HK-2 (cell line): ENCODE data around the gene OR6J1.
"Not testable (repeated sequence)": the region's sequence is repeated elsewhere in the genome, so short reads cannot be mapped to it uniquely, and the experiment has no call there.

Experiments
- DNase-seq: peaks from one replicate; pipeline ENCODE4 v3.0.0-alpha.2; 2018; ENCODE audit not compliant: unreplicated experiment

The OR6J1 gene

DNA sequence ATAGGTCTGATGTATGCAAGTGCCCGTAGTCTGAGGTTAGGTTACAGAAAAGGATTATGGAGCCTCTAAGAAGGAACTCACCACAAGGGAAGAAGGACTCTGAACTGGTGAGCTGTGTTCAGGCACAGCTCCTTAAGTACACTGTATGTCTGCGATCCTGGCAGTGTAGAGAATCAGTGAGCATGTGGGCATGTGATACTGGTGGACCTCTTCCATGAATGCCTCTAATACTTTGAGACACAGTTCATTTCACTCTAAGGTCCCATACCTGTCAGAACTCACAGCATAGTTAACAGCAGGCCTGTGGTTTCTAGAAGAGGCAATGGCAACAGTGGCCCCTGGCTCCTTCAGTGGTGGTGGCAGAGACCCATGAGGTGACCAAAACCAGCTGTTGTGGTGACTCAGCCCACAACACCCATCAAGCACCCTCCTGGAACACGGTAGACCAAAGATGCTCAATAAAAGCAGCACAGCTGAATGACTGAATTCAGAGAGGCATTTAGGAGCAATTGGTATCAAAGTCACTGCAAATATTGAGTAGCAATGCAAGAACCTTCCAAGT, 6.9 kb upstream of the OR6J1 start:
- peak; percentile 24 for DNase-seq

DNA sequence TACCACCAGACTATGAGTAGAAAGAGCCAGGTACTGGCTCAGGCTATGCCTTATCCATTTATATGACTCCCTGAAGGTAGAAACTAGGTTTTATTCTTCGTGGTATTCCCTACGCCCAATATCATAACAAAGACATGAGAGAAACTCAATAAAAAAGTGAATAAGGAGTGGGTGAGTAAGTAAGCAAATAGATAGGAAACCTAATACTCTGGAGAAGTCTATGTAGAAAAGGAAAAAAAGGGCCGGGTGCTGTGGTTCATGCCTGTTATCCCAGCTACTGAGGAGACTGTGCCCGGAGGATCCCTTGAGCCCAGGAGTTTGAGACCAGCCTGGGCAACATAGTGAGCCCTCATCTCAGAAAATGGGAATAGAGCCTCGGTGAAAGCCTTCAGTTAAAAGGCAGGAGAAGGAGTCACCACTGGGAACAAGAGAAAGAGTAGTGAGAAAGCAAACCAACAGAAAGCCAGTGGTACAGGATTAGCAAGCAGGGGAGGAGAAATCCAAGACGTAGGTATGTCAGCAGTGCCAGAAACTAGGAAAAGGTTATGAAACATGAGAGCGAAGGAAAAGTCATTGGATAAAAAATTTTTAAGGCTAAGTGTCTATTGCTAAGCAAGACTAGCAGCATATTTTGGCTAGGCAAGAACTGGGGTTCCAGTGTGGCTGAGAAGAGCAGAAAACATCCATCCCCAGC, 6.0 kb upstream of the OR6J1 start:
- DNase-seq = no peak

DNA sequence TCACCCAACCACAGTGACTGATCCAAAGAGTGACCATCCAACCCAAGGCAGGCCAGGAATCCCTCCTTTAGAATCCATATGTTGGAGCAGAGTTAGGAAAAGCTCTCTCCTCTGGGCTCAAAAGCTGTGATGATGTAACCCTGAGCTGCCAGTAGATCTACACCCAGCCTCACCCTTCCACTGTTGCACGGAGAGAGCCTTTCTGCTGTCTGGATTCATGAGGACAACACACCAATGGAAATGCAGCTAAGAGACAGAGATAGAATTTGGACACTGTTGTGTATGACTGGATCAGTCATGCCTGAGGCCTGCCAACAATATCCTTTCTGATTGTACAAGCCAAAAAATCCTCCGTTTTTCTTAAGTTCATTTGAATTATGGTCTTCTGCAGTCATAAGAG, 4.4 kb upstream of the OR6J1 start:
- no peak for DNase-seq

DNA sequence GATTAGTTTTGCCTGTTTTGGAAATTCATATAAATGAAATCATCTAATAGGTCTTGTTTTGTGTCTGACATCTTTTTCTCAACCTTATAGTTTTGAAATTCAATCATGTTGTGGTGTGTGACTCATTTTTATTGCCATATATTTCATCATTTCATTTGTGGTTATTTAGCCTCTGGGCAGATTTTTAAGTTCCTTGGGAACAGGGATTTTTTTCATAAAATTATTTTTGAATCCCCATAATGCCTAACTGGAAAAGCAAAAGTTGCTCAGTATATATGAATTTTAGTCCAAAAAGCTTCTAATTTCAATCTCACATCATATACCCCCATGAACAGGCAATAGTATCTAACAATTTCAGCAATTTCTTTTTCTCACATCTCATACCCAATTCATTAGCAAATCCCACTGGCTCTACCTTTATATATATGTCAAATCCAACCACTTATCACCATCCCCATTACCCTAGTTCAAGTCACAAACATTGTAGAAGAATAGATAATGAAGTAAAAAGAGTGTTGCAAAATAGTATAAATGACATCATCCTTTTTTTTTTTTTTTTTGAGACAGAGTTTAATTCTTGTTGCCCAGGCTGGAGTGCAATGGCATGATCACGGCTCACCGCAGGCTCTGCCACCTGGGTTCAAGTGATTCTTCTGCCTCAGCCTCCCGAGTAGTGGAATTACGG, 2.6 kb upstream of the OR6J1 start:
- no peak for DNase-seq

DNA sequence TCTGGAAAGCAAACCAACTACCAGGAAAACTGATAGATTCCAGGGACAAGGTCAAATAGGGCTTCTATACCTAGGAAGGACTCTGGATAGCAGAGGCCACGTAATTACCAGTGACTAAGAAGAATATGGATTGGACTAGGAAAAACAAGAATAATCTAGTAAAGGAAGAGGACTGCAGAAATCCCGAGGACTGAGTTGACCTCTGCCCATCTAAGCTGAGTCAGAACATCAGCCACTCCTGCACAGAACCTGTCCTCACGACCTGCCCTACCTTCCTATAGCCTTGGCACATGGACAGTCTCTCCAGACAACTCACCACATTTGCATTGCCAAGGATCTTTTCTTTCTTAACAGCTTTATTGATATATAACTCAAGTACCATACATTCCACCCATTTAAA, 2.3 kb downstream of the OR6J1 start:
- no peak for DNase-seq

DNA sequence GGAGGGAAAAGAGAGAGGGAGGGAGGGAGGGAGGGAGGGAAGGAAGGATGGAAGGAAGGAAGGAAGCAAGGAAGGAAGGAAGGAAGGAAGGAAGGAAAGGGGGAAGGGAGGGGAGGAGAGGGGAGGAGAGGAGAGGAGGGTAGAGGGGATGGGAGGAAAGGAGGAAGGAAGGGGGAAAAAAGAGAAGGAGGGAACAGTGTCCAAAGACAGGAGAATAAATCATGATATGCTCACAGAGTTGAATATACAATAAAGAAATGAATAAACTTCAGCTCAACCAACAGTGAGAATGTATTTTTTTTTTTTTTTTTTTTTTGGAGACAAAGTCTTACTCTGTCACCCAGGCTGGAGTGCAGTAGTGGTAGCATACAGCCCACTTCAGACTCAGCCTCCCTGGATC, 4.0 kb downstream of the OR6J1 start:
- no peak for DNase-seq

DNA sequence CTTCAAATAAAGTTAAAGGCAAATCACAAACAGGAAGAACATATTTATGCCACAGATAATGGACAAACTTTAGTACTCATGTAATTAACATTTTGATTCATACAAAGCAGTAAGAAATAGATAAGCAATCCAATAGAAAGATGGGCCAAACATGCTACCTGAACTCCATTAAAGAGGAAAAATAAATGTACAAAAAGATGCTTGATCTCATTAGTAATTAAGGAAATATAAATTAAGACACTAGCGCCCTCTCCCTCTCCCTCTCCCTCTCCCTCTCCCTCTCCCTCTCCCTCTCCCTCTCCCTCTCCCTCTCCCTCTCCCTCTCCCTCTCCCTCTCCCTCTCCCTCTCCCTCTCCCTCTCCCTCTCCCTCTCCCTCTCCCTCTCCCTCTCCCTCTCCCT, 8.2 kb downstream of the OR6J1 start:
- not testable (repeated sequence) for DNase-seq

DNA sequence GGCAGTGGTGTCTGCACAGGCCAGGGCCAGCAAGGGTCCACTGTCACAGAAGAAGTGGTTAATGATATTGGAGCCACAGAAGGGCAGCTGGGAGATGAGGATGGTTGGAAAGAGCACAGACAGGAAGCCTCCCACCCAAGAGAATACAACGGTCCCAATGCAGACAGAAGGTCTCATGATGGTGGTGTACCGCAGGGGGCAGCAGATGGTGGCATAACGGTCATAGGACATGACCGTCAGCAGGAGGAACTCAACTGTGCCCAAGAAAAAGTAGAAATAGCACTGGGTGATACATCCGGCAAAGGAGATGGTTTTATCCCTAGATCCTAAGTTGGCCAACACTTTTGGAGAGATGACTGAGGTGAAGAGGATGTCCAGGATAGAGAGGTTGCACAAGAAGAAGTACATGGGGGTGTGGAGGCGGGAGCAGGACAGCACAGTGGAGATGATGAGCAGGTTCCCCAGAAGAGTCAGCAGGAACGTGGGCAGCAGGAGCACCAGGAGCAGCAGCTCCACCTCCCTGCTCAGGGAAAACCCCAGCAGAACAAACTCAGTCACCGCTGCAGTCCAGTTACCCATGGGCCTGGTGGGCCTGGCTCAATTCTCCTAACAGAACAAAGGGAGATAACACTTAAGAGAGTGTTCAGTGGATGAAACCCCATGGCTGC, 9.8 kb downstream of the OR6J1 start:
- no peak for DNase-seq

DNA sequence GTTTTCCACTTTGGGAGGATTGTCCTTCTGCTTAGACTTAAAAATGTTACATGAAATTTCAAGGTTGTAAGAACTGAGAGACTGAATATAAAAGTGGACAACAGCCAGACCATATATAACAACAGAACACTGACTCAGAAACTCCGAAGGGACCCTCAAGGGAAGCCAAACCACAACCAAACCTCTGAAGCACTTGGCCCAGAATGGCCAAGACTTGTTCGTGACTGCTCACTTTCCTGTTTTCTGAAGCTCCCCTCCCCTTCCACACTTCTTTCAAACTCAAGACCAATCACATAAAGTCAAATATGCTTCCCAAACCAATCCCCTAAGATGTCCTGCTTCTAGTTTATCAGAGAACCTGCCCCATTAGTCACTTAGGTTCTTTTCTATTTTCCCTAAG, 13.7 kb downstream of the OR6J1 start:
- DNase-seq = no peak

DNA sequence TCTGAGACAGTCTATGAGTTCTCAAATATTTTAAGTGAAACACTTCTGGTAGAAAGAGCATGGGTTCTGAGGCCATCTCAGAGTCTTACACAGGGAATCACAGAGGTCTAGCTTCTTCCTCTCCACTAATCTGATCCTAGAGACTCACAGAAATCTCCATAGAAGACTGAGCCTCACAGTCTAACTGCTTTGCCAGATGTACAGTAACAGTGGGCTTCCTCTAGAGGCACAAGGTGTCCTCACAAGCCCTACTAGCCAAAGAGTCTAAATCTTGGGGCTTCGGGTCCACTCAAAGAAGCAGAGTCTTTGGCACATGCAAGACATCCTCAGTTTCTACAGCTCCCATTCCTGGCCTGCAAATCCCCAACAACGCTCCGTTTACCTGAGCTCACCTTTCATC, 14.1 kb downstream of the OR6J1 start:
- DNase-seq = no peak

DNA sequence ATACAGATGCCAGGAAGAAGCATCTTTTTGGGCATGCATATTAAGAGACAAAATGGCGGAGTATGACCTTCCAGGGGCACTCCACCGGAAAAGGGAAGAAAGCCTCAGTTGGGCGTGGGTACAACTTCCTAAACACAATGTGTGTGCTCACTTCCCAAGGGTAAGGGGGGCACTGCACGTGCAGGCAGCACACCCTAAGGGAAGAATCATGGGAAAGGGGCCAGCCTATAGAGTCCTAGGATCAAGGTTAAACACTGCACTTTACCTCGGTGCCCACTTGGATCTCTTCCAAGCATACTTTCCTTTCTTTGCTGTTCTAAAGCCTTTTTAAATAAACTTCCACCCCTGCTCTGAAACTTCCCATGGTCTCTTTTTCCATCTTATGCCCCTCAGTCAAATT, 14.8 kb downstream of the OR6J1 start:
- DNase-seq = no peak

DNA sequence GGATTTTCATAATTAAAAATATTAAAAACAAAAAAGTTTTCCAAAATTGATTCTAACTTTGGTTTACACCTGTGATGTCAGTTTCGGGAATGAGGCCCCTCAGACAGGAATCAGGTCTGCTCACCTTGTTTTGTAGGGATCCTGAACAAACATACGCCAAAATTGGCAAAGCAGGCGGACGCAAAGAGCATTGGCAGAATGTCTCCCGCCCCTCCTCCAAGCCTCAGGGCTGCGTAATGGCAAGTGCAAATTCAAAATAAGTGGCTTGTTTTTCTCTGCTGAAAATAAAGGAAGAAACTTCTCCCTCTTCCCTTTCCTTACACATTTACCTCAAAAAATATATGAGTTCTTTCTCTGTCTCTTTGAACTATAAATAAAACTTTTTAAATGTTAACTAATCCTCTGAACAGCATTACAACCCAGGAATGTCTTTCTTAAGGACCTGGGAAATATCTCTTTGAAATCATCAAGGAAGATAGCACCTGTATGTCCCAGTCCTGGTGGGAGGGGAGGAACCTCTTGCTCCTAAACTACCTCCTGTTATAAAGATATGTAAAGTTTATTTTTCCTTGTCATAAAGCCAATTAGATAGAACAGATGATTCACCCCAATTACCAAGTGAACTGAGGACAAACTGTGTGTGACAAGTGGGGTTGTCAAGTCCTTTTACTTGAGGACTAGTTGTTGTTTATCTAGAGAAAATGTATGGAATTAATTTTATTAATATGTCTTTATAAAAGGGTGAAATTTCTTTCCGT, 16.5 kb downstream of the OR6J1 start:
- no peak for DNase-seq

DNA sequence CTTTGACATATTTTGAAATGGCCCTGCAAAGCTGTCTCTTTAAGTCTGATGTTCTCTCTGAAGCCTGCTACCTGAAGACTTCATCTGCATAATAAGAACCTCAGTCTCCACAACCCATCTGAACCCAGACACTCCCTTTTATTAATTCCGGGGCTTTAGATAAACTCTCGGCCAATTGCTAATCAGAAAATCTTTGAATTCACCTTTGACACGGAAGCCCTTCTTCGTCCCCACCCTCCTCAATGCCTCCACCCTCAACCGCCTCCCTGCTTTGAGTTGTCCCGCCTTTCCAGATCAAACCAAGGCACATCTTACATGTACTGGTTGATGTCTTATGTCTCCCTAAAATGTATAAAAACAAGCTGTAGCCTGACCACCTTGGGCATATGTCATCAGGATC, 17.6 kb downstream of the OR6J1 start:
- DNase-seq = no peak

DNA sequence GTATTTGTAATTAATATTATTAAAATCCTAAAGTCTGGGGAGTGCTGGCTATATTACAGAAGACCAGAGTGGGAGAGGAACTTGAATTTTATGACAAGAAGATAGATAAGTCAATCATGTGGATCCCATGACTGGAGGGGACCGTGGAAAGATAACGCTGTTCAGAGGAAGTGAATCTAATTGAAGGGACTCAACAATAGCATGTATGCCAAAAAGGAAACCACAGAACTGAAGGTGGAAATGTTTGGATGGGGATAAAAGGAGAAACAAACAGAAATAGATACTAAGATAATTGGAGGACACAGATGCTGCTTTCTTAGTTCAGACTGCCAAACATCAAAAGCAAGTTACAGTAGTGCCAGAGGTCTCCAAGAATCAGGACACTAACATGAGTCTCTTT, 21.1 kb downstream of the OR6J1 start:
- no peak for DNase-seq

DNA sequence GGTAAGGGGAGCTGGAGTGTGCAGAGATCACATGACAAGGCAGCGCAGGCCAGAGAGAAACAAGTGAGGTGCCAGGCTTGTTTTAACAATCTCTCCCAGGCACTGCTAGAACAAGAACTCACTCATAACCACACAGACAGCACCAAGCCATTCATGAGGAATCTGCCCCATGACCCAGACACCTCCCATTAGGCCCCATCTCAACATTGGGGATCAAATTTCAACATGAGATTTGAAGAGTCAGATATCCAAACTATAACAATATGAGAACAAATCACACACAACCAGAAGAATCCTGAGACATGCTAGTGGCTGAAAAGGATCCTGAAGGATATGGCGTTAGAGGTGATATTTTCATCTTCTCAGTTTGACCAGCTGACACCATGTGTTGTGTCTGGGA, 21.9 kb downstream of the OR6J1 start:
- DNase-seq = no peak

DNA sequence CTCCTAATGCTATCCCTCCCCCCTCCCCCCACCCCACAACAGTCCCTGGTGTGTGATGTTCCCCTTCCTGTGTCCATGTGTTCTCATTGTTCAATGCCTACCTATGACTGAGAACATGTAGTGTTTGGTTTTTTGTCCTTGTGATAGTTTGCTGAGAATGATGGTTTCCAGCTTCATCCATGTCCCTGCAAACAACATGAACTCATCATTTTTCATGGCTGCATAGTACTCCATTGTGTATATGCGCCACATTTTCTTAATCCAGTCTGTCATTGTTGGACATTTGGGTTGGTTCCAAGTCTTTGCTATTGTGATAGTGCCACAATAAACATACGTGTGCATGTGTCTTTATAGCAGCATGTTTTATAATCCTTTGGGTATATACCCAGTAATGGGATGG, 28.4 kb downstream of the OR6J1 start:
- DNase-seq = not testable (repeated sequence)

DNA sequence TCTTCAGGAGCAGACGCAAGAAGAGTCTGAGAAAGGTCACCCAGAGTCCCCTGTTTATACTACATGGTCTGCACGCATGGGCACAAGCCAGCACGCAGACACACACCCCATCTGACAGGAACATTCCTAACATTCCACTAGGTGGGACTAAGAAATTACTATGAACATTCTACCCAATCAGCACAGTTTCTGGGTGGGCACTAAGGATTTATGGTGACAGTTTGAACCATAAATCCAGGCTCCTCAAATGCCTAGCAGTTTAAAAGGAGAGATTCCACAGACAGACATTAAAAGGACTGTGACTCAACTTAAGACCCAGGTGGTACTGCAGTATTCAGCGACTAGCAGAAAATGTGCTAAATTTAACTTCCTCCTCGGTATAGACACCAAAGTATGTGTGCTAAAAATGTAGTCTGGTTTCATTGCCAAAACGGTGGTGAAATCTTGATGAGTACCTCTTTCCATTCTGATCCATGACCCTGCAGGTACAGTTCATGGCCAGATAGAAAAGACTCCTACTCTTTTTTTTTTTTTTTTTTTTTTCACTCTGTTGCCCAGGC, 29.8 kb downstream of the OR6J1 start:
- DNase-seq = peak; percentile 80

DNA sequence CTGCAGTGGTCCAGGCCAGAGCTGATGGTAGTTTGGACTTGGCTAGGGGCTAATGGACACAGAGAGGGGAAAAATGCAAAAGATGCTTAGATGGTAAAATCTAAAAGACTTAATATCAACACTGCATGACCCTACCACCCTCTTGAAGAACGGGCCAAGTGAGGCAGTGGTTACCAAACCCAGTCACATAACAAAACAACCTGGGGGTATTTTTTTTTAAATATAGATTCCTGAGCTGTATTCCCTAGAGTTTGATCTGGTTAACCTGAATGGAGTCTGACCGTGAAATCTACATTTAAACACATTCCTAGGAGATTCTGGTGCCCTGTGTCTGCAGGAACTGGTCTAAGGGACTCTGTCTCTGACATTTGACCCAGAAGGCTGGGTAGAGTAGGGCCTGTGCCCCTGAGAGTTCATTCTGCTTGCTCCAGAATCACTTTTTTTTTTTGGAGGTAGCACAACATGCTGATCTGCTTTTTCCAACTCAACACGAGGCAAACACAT, 30.4 kb downstream of the OR6J1 start:
- DNase-seq = no peak

DNA sequence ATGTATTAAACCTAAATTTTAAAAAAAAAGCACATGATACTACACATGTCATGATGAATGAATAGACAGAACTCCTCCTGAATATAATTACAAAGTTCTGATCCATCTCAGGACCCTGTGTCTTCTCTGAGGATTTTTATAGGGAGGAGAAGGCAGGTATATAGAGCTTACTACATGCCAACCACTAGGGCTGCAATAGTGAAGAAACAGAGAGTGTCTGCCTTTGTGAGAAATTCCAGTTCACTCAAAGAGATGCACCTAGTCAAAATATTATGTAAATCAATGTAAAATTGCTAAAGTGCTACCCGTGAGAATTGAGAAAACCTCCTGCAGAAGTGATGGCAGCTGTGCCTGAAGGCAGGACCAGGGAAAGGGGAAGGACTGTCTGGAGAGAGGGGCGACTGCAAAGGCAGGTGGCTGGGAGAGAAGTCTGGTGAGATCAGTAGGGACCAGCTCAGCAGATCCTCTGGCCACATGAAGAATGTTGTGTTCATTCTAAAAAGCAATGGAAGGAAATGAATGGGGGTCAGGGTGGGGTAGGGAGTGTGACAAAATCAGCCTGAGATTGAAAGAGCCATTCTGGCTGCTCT, 31.0 kb downstream of the OR6J1 start:
- no peak for DNase-seq

DNA sequence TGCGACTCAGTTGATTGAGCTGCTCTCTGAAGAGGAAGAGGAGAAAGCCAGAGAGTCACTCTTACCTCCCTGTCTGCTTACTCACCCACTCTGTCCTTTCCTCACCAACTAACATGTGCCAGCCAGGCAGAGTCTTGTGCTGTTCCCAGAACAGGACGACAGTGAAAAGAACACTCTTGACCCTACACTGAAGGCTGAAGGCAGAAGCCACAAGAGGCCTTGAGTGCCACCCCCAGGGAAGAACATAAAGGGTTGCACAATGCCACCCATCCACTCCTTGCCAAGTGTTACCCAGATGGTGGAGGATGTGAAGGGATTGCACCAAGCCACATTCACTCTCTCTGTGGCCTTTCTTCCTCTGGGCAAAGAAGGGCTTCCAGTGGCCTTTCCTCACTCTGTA, 33.2 kb downstream of the OR6J1 start:
- no peak for DNase-seq

DNA sequence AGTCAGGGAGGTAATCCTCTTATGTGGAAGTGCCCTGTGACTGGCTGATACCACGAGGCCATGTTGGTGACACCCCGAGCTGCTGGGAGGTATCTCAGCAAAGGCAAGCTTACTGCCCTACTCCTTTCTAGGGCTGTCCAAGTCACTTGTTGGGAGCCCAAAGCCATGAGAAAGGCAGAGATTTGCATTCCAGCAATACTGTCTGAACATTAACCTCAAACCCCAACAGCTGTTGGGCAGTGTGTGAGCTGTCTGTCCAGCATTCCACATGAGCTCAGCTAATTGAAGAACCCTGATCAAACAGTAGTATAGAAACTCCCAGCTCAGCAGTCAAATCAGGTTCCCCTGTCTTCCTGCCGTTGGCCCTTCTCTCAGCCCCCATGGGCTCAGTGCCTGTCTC, 36.9 kb downstream of the OR6J1 start:
- no peak for DNase-seq
